Effector CD8-positive, alpha-beta T cell (primary cell): Measurements from ENCODE around the gene C10orf120.

Experiments used
- DNase-seq: peaks from one replicate; lab custom pipeline; 2025; lab: John Stamatoyannopoulos, UW

C10orf120 gene

DNA sequence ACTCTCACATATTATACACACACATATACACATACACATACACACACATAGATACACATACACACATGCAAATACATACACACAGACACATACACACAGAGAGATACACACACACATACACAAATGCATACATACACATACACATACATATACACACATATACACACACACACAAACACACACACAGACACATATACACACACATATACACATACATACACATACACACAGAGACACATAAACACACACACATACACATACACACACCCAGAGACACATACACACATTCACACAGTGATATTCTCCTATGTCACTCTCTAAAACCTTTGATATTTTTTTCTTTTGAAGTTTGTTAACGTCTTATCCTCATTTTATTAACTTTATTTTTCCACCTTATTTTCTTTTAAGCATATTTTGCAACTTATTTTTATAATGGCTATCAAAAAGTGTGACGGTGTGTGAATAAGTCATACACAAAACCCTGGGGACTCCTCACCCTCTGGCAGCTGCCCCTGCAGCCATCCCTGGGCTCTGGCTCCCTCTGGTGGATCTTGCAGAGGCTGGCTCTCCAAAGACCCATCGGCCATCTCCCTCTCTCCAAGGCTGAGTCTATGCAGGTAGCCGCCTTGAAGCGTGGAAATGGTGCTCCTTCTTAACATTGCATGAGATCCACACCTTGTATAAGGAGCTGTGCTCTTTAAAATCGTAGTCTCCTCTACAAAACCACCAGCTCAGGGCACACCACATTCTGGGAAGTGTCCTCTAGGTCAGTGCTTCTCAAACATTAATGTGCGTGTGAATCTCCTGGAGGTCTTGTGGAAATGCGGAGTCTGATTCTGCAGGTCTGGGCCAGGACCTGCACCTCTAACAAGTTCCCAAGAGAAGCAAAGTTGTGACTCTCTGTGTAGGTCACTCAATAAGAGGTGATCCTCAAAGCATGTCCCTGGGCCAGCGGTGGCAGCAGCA is 4.1 kb upstream of the C10orf120 start:
- peak; percentile 8 for DNase-seq

DNA sequence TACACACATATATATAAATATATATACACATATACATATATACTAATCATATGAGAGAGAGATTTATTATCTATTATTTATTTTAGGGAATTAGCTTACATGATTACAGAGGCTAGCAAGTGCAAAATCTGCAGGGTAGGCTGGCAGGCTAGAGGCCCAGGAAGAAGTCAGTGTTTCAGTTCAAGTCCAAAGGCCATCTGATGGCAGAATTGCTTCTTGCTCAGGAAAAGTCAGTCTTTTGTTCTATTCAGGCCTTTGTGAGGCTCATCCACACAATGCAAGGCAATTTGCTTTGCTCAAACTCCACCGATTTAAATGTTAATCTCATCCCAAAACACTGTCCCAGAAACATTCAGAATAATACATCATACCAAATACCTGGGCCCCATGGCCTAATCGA is 2.6 kb upstream of the C10orf120 start:
- DNase-seq: no peak

DNA sequence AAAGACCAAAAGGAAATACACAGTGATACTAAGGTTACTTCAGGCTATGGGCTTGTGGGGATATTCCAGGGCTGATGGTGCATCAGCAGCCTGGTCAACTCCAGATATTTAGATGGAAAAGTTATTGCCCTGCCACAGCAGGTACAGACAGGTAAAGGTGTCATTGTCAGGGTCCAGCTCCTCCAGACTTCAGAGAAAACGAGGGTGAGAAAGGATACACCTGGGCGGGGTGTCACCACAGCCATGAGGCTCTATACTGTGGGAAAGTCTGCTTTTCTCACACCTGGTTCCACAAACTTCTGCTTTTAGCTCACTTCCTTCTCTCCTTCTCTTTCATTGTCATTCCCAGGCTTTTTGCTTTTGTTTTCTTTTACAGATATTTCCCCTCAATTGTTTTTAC is 2.0 kb upstream of the C10orf120 start:
- DNase-seq: no peak

DNA sequence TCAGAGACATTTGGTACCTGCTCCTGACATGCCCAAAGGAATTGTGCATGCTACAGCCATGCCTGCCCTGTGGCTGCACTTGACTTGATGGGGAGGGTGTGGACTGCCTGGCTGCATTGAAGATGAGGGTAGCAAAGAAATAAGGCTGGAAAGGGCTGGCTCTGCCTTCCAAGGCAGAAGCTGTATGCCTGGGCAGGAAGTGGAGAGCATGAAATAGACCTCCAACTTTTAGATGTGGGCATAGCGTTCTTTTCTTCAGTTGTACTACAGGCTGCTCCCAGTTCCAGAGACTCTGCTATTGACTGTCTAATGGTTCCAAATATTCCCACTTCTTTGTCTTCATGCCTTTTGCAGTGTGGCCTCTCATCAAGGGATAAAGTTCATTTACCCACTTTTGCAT is 3.0 kb downstream of the C10orf120 start:
- DNase-seq: no peak

- DNase-seq: no peak
Measured at GRCh38 chr10:122692744-122693143, 6.9 kb downstream of the C10orf120 start.

- no peak for DNase-seq
Measured at GRCh38 chr10:122689146-122689820, 10.4 kb downstream of the C10orf120 start.

- no peak for DNase-seq
Measured at GRCh38 chr10:122688293-122688989, 11.2 kb downstream of the C10orf120 start.

- DNase-seq: no peak
Measured at GRCh38 chr10:122682522-122682921, 17.1 kb downstream of the C10orf120 start.

GRCh38 chr10:122678266-122678665 is 21.4 kb downstream of the C10orf120 start:
- DNase-seq: no peak

GRCh38 chr10:122675278-122675677 is 24.4 kb downstream of the C10orf120 start:
- DNase-seq: no peak

DNA sequence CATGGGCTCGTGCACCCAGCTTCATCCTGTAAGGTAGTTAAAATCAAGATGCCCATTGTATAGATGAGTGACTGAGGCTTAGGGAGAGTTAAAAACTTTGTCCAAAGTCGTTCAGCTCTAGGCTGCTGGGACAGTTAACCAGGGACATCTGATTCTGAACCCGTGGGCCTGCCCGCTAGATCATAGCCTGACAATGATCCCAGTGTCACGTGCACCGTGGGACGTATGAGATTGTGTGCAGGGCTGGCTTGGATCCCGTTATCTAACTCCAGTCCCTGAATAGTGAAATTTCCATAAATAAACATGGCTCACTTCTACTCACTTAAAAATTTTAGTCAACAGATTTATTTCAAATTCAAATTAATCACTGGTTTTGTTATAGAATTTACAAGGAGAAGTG is 24.9 kb downstream of the C10orf120 start:
- no peak for DNase-seq

- no peak for DNase-seq
Measured at GRCh38 chr10:122673731-122674130, 25.9 kb downstream of the C10orf120 start.

DNA sequence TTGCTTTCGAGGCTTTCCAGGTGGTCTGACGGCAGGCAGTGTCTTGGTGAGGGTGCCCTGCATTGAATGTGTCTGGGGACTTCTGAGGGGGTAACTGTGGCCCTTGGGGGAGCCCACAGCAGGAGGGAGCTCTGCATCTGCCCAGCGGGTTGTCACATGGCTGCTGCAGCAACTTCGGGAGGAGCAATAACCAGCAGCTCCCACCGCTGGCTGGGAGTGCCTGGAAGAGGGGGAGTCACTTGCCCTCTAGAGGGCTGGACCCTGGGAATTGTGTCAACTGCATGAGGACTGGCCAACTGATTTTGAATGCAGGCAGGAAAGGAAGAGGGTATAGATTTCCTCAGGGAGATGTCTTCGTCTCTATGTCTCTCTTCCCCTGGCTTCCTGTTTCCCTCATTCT is 26.4 kb downstream of the C10orf120 start:
- no peak for DNase-seq

DNA sequence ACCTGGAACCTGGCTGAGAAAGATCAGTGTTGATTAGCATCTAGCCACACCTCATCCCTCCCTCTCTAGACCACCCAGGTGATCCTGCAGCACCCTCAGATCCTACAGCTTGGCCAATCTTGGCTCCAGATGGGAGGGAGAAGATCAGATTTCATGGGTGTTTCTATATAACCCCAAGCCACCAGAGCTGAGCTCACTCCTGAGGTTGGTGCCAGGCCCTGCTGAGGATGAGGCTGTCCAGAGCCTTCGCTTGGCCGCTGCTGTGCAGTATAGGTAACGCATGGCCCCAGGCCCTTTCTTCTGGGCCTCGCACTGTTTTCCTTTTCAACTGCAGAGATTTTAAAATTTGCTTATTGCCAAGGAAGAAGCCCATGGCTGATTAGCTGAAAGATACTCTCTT is 27.0 kb downstream of the C10orf120 start:
- no peak for DNase-seq

DNA sequence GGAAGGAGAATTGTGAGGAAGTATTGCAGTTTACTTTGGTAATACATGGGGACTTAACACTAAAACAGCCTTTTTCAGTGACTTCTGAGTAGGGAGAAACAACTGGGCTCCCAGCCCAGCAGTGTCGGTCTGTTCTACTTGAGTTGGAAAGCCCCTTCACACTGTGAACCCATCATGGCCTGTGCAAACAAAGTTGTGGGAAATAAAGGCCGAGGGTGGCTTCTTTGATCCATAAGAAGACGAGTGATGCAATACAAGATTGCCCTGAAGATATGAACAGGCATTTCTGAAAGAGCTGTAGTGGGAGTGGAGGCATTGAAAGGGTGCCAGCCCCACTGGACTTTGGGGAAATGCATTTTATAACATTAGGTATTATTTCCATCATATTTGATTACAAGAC is 28.3 kb downstream of the C10orf120 start:
- no peak for DNase-seq

- DNase-seq: no peak
Measured at GRCh38 chr10:122669842-122670241, 29.8 kb downstream of the C10orf120 start.

GRCh38 chr10:122669045-122669444 is 30.6 kb downstream of the C10orf120 start:
- no peak for DNase-seq

GRCh38 chr10:122665946-122666345 is 33.7 kb downstream of the C10orf120 start:
- no peak for DNase-seq

DNA sequence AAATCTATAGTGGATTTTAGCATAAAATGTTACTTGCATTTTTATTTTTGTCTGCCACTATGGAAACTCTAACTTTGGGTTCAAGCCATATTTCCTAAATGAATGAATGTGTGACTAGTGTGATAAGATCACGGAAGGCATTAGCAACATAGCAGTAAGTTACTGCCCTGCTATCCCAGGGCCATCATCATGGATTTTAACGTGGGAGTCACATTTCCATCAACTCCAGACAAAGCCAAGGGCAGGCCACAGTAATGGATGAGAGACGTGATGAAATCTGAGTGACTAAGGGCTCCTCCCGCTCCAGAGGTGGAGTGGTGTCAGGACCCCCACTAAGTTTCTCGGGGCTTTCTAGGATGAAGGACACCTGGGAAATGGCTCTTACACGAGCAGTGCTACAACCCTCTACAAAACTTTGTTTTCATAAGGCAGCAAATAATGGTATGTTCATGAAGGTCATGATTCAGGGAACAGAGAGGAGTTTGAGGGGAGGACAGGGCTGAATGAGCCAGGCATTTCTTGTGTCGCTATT is 34.3 kb downstream of the C10orf120 start:
- no peak for DNase-seq

- DNase-seq: no peak
Measured at GRCh38 chr10:122664501-122664900, 35.1 kb downstream of the C10orf120 start.

GRCh38 chr10:122663516-122664130 is 36.0 kb downstream of the C10orf120 start:
- DNase-seq: no peak

GRCh38 chr10:122662231-122662630 is 37.4 kb downstream of the C10orf120 start:
- DNase-seq: no peak
